ENCODE measurements around the gene WNK2. TPM values are rescaled to one million over a fixed set of nuclear protein-coding genes. Genes with fewer than 3 reads are reported as not detected.
A peak's percentile ranks its signal among the peaks of the same experiment; 100 is the strongest.

The WNK2 gene
- total and polyA plus RNA-seq, 8 donors, result 0.93 to 10.4 (median 7.4) TPM

- no peak overlapping the region for H3K27ac ChIP-seq
- no peaks in the 10 kb centered on the region for H3K27me3 ChIP-seq
- no peaks in the 10 kb centered on the region for H3K9me3 ChIP-seq
- DNase-seq, result no peak
- intact Hi-C loops (cut with DNase I), result no loop called here
- no peak overlapping the region for H3K4me3 ChIP-seq
- no peaks in the 10 kb centered on the region for H3K36me3 ChIP-seq
- no peak for TF ChIP-seq CTCF (IDR thresholded peaks at IDR 0.05)
- peaks cover 0 to 5% of the 10 kb centered on the region in 2 donors for H3K4me1 ChIP-seq
- ATAC-seq, result no peak
Observed at GRCh38 chr9:93303806-93304573, 120.1 kb downstream of the WNK2 start.

- DNase-seq (peak in 2 of 4 donors; percentile 50 to 73), ATAC-seq (peak; percentile 58)
- no peaks in the 10 kb centered on the region for H3K9me3 ChIP-seq
- H3K4me3 ChIP-seq, result no peak overlapping the region
- no peaks in the 10 kb centered on the region for H3K36me3 ChIP-seq
- no peaks in the 10 kb centered on the region for H3K27me3 ChIP-seq
- H3K27ac ChIP-seq, result no peak overlapping the region
- TF ChIP-seq CTCF (IDR thresholded peaks at IDR 0.05), result peak; percentile 19 to 36
- intact Hi-C loops (cut with DNase I), result loop anchor here in 1 of 2 donors (5.0 kb wide), 1 partner anchor 143 kb away; no protein-coding TSS in a partner anchor
- peaks cover 0 to 5% of the 10 kb centered on the region in 2 donors for H3K4me1 ChIP-seq
Observed at GRCh38 chr9:93304574-93305496, 120.9 kb downstream of the WNK2 start.

- TF ChIP-seq CTCF (IDR thresholded peaks at IDR 0.05), result no peak
- no peaks in the 10 kb centered on the region for H3K27me3 ChIP-seq
- H3K4me3 ChIP-seq, result no peak overlapping the region
- intact Hi-C loops (cut with DNase I), result loop anchor here in 1 of 2 donors (5.0 kb wide), 1 partner anchor 143 kb away; no protein-coding TSS in a partner anchor
- peaks cover 0 to 5% of the 10 kb centered on the region in 2 donors for H3K4me1 ChIP-seq
- no peak for ATAC-seq
- no peaks in the 10 kb centered on the region for H3K9me3 ChIP-seq
- DNase-seq, result no peak
- H3K36me3 ChIP-seq, result no peaks in the 10 kb centered on the region
- no peak overlapping the region for H3K27ac ChIP-seq
Observed at GRCh38 chr9:93305497-93306020, 121.6 kb downstream of the WNK2 start.

DNA sequence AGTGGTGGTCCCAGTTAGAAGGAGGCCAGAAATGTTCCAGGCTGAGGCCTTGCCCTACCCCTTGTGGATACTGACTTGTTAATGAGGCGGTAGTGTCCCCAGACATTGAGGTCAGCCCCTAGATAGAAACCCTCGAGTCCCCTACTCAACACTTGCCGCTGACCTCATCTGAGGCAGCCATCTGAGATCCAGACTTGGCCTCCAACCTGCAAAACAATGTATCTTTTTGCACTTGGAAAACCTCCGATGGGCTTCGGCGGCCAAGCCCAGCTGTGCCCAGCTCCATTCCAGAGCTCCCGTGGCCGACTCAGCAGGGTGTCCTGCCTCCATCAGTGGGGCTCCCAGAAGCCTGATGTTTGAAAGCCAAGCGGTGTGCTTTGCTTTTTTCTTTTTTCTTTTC lies 122.1 kb downstream of the WNK2 start:
- Histone ChIP-seq H3K36me3 (no peaks in the 10 kb centered on the region), H3K27ac (no peak overlapping the region), H3K4me1 (peaks cover 0 to 5% of the 10 kb centered on the region in 2 donors), H3K4me3 (no peak overlapping the region), H3K27me3 (no peaks in the 10 kb centered on the region), H3K9me3 (no peaks in the 10 kb centered on the region)
- ATAC-seq (no peak), DNase-seq (no peak)
- intact Hi-C loops (cut with DNase I), result loop anchor here in 1 of 2 donors (5.0 kb wide), 1 partner anchor 144 kb away; no protein-coding TSS in a partner anchor
- TF ChIP-seq CTCF (IDR thresholded peaks at IDR 0.05), result no peak
